ENCODE measurements around the gene PCID2.

Gene PCID2

GRCh38 chr13:113176822-113177221, 31.6 kb downstream of the PCID2 start:
- no peak for DNase-seq (ENCODE audit: extremely low read depth, low read depth)
- TF ChIP-seq CTCF (IDR thresholded peaks at IDR 0.05; ENCODE audit: low read depth, low read length) = no peak

- TF ChIP-seq CTCF (IDR thresholded peaks at IDR 0.05; ENCODE audit: low read depth, low read length) = no peak
- DNase-seq (ENCODE audit: extremely low read depth, low read depth) = no peak
These were observed 32.2 kb downstream of the PCID2 start for GRCh38 chr13:113176280-113176679.

GRCh38 chr13:113172419-113172926, 36.0 kb downstream of the PCID2 start:
- no peak for TF ChIP-seq CTCF (IDR thresholded peaks at IDR 0.05; ENCODE audit: low read depth, low read length)
- no peak for DNase-seq (ENCODE audit: extremely low read depth, low read depth)

GRCh38 chr13:113171250-113172125, 37.0 kb downstream of the PCID2 start:
- TF ChIP-seq CTCF (IDR thresholded peaks at IDR 0.05; ENCODE audit: low read depth, low read length) = no peak
- DNase-seq (ENCODE audit: extremely low read depth, low read depth) = no peak

GRCh38 chr13:113170511-113170910, 38.0 kb downstream of the PCID2 start:
- DNase-seq (ENCODE audit: extremely low read depth, low read depth) = no peak
- TF ChIP-seq CTCF (IDR thresholded peaks at IDR 0.05; ENCODE audit: low read depth, low read length) = no peak

GRCh38 chr13:113169277-113170272, 38.9 kb downstream of the PCID2 start:
- TF ChIP-seq CTCF (IDR thresholded peaks at IDR 0.05; ENCODE audit: low read depth, low read length) = no peak
- no peak for DNase-seq (ENCODE audit: extremely low read depth, low read depth)
